GM12878 (cell line): ENCODE measurements around the gene ISCU.

Source experiments
- ATF7 ChIP-seq: fragments of 450-650 bp; IDR thresholded peaks from 2 replicates; pipeline ENCODE4 v1.6.1; 2016; ENCODE audit warnings: low read depth, mild to moderate bottlenecking
- CHD1 ChIP-seq: IDR thresholded peaks from 2 replicates; pipeline ENCODE4 v1.6.1; 2012; ENCODE audit warnings: low read depth, low read length, improper control_type of control experiment
- CTCF ChIP-seq, 3 experiments: IDR thresholded peaks in 2 of 3; conservative IDR thresholded peaks in 1 of 3; 2 replicates each; pipeline ENCODE4 v1.5.1; 2011; ENCODE audit warnings: low read depth in 3 of 3, low read length in 3 of 3, mild to moderate bottlenecking in 3 of 3, control low read depth in 2 of 3, moderate library complexity in 2 of 3, inconsistent platforms in 1 of 3, mixed read lengths in 1 of 3; ENCODE audit not compliant: control insufficient read depth in 2 of 3, insufficient read depth in 1 of 3; ENCODE audit errors: extremely low read depth in 1 of 3
- E2F4 ChIP-seq: IDR thresholded peaks from 2 replicates; pipeline ENCODE4 v1.6.1; 2012; ENCODE audit warnings: low read depth, low read length, improper control_type of control experiment
- EP300 ChIP-seq, 2 experiments: fragments of 150-350 bp in 1 of 2; IDR thresholded peaks; 2 replicates each; pipeline ENCODE4 v1.6.1; 2011 to 2012; ENCODE audit warnings: low read depth in 2 of 2, low read length in 2 of 2, borderline replicate concordance in 1 of 2, improper control_type of control experiment in 1 of 2, inconsistent platforms in 1 of 2; ENCODE audit not compliant: control insufficient read depth in 1 of 2
- MAX ChIP-seq: IDR thresholded peaks from 2 replicates; pipeline ENCODE4 v1.6.1; 2012; ENCODE audit warnings: low read depth, low read length, improper control_type of control experiment
- NBN ChIP-seq: fragments of 450-650 bp; IDR thresholded peaks from 2 replicates; pipeline ENCODE4 v1.6.1; 2016
- PAX5 ChIP-seq: IDR thresholded peaks from 2 replicates; pipeline ENCODE4 v1.6.1; 2011; ENCODE audit warnings: low read depth, low read length, borderline replicate concordance
- POLR2A ChIP-seq: IDR thresholded peaks from 2 replicates; pipeline ENCODE4 v1.6.1; 2011; ENCODE audit warnings: low read depth, mild to moderate bottlenecking, low read length
- POLR2AphosphoS2 ChIP-seq: IDR thresholded peaks from 2 replicates; pipeline ENCODE4 v1.6.1; 2011; ENCODE audit warnings: low read depth, mild to moderate bottlenecking, low read length, improper control_type of control experiment, moderate library complexity
- YY1 ChIP-seq: IDR thresholded peaks from 2 replicates; pipeline ENCODE4 v1.6.1; 2011; ENCODE audit warnings: low read depth, mild to moderate bottlenecking, low read length
- ZBTB40 ChIP-seq: fragments of 450-650 bp; IDR thresholded peaks from 2 replicates; pipeline ENCODE4 v1.6.1; 2016; ENCODE audit warnings: mild to moderate bottlenecking, moderate library complexity, borderline replicate concordance
- ZNF274 ChIP-seq: IDR thresholded peaks from one replicate; pipeline ENCODE4 v1.8.0; 2011; ENCODE audit not compliant: insufficient read length, insufficient read depth
- ZNF384 ChIP-seq: IDR thresholded peaks from 2 replicates; pipeline ENCODE4 v1.6.1; 2012; ENCODE audit warnings: low read depth, mild to moderate bottlenecking, low read length, improper control_type of control experiment, borderline replicate concordance

GRCh38 chr12:108594960-108595710, 32.7 kb downstream of the ISCU start:
- TF ChIP-seq ZBTB40 (no peak), POLR2A (no peak), CTCF (IDR thresholded peaks at IDR 0.05 in 2 of 3, conservative IDR thresholded peaks at IDR 0.05 in 1 of 3; ENCODE audit: control insufficient read depth in 2 of 3, extremely low read depth in 1 of 3, insufficient read depth in 1 of 3, low read depth in 3 of 3, low read length in 3 of 3) (no peak), E2F4 (no peak), ZNF384 (no peak), ATF7 (no peak), EP300 (IDR thresholded peaks at IDR 0.05; ENCODE audit: borderline replicate concordance in 1 of 2, control insufficient read depth in 1 of 2, low read depth in 2 of 2, low read length in 2 of 2) (no peak), POLR2AphosphoS2 (no peak), PAX5 (no peak), CHD1 (no peak), YY1 (no peak), NBN (no peak), ZNF274 (no peak), MAX (no peak)
